Effector memory CD4-positive, alpha-beta T cell (primary cell): ENCODE results near the gene LDB1.

Experiments
- DNase-seq, 3 donors: peaks; one replicate each; pipeline ENCODE4 v3.0.0-alpha.2; 2020
- H3K27ac ChIP-seq: 2 replicates; pipeline ENCODE4 v1.7.0; 2013; ENCODE audit warnings: mild to moderate bottlenecking, low read length, moderate library complexity; ENCODE audit not compliant: insufficient read depth, poor library complexity, severe bottlenecking
- H3K27me3 ChIP-seq: replicated peaks from 2 replicates; pipeline ENCODE4 v1.7.0; 2013; ENCODE audit warnings: mild to moderate bottlenecking, low read length; ENCODE audit not compliant: insufficient read depth, control insufficient read depth, poor library complexity, severe bottlenecking
- H3K36me3 ChIP-seq: 2 replicates; pipeline ENCODE4 v1.7.0; 2013; ENCODE audit warnings: mild to moderate bottlenecking, low read length, moderate library complexity; ENCODE audit not compliant: control insufficient read depth, insufficient read depth
- H3K4me1 ChIP-seq: 2 replicates; pipeline ENCODE4 v1.7.0; 2013; ENCODE audit warnings: low read length, mild to moderate bottlenecking; ENCODE audit not compliant: control insufficient read depth, insufficient read depth, poor library complexity, severe bottlenecking
- H3K4me3 ChIP-seq: 2 replicates; pipeline ENCODE4 v1.7.0; 2013; ENCODE audit warnings: low read length, low read depth, mild to moderate bottlenecking; ENCODE audit not compliant: insufficient read depth, poor library complexity, severe bottlenecking
- H3K9me3 ChIP-seq: 2 replicates; pipeline ENCODE4 v1.7.0; 2013; ENCODE audit warnings: mild to moderate bottlenecking, low read length, moderate library complexity; ENCODE audit not compliant: control insufficient read depth

Gene LDB1

GRCh38 chr10:102085336-102085735 lies 34.8 kb downstream of the LDB1 start:
- Histone ChIP-seq H3K4me1 (no peaks in the 10 kb centered on the region), H3K27me3 (no peaks in the 10 kb centered on the region), H3K4me3 (no peak overlapping the region), H3K27ac (no peak overlapping the region), H3K36me3 (no peaks in the 10 kb centered on the region), H3K9me3 (no peaks in the 10 kb centered on the region)
- DNase-seq: no peak

GRCh38 chr10:102083541-102083940 lies 36.6 kb downstream of the LDB1 start:
- Histone ChIP-seq H3K4me1 (no peaks in the 10 kb centered on the region), H3K4me3 (no peak overlapping the region), H3K27me3 (no peaks in the 10 kb centered on the region), H3K36me3 (no peaks in the 10 kb centered on the region), H3K27ac (no peak overlapping the region), H3K9me3 (no peaks in the 10 kb centered on the region)
- no peak for DNase-seq

- H3K4me3 ChIP-seq: no peak overlapping the region
- no peak overlapping the region for H3K27ac ChIP-seq
- peak; percentile 57 to 70 (median 60) for DNase-seq
- no peaks in the 10 kb centered on the region for H3K9me3 ChIP-seq
- H3K27me3 ChIP-seq: no peaks in the 10 kb centered on the region
- H3K4me1 ChIP-seq: no peaks in the 10 kb centered on the region
- peaks cover 7% of the 10 kb centered on the region for H3K36me3 ChIP-seq
These were observed 47.3 kb downstream of the LDB1 start for GRCh38 chr10:102072673-102073527.

- H3K27me3 ChIP-seq: no peaks in the 10 kb centered on the region
- no peak overlapping the region for H3K4me3 ChIP-seq
- H3K9me3 ChIP-seq: no peaks in the 10 kb centered on the region
- H3K27ac ChIP-seq: no peak overlapping the region
- peaks cover 13% of the 10 kb centered on the region for H3K36me3 ChIP-seq
- peaks cover 20% of the 10 kb centered on the region for H3K4me1 ChIP-seq
- no peak for DNase-seq
These were observed 51.1 kb downstream of the LDB1 start for GRCh38 chr10:102069071-102069470.

- Histone ChIP-seq H3K36me3 (peaks cover 13% of the 10 kb centered on the region), H3K9me3 (no peaks in the 10 kb centered on the region), H3K4me1 (peaks cover 20% of the 10 kb centered on the region)
These were observed 52.0 kb downstream of the LDB1 start for GRCh38 chr10:102068216-102068615.

GRCh38 chr10:102067091-102067916 lies 52.9 kb downstream of the LDB1 start:
- no peak overlapping the region for H3K4me3 ChIP-seq
- no peak overlapping the region for H3K27ac ChIP-seq
- H3K9me3 ChIP-seq: no peaks in the 10 kb centered on the region

More at GRCh38 chr10:102068216-102068615, 52.0 kb downstream of the LDB1 start:
- no peak for DNase-seq
- Histone ChIP-seq H3K4me3 (no peak overlapping the region), H3K27me3 (no peaks in the 10 kb centered on the region), H3K27ac (no peak overlapping the region)

GRCh38 chr10:102066399-102067088 lies 53.6 kb downstream of the LDB1 start:
- Histone ChIP-seq H3K4me3 (peak overlapping the region; percentile 94), H3K9me3 (no peaks in the 10 kb centered on the region), H3K27ac (peak overlapping the region; percentile 84), H3K27me3 (no peaks in the 10 kb centered on the region), H3K36me3 (peaks cover 13% of the 10 kb centered on the region), H3K4me1 (peaks cover 20% of the 10 kb centered on the region)
- DNase-seq: no peak

More at GRCh38 chr10:102067091-102067916, 52.9 kb downstream of the LDB1 start:
- peaks cover 20% of the 10 kb centered on the region for H3K4me1 ChIP-seq
- H3K36me3 ChIP-seq: peaks cover 13% of the 10 kb centered on the region
- H3K27me3 ChIP-seq: no peaks in the 10 kb centered on the region
- DNase-seq: no peak

GRCh38 chr10:102065561-102066398 lies 54.4 kb downstream of the LDB1 start:
- Histone ChIP-seq H3K36me3 (peaks cover 13% of the 10 kb centered on the region), H3K4me1 (peaks cover 20% of the 10 kb centered on the region), H3K4me3 (peak overlapping the region; percentile 94), H3K27ac (peak overlapping the region; percentile 84), H3K9me3 (no peaks in the 10 kb centered on the region), H3K27me3 (no peaks in the 10 kb centered on the region)
- no peak for DNase-seq

- no peaks in the 10 kb centered on the region for H3K27me3 ChIP-seq
- DNase-seq: peak; percentile 72 to 83 (median 76)
- H3K4me3 ChIP-seq: peak within 1 kb of the TSS; percentile 94
- H3K36me3 ChIP-seq: peaks cover 13% of the 10 kb centered on the region
- peaks cover 20% of the 10 kb centered on the region for H3K4me1 ChIP-seq
- H3K9me3 ChIP-seq: no peaks in the 10 kb centered on the region
- H3K27ac ChIP-seq: peak within 1 kb of the TSS; percentile 84
These were observed 55.2 kb downstream of the LDB1 start, which contains the start of gene HPS6 for GRCh38 chr10:102064868-102065560. TSS of gene HPS6 (plus strand) at chr10:102065349. CDS start at chr10:102065475, 126 bp downstream.
